Stimulated activated CD8-positive, alpha-beta memory T cell treated with anti-CD3 and anti-CD28 coated beads, Interleukin-15, amount 100 ng/mL, for 4 hours (primary cell): ENCODE data around the gene UNC5C.

Experiments used
- DNase-seq, 2 donors: peaks; one replicate each; pipeline ENCODE4 v3.0.0-alpha.2; 2020; ENCODE audit warnings: low read depth in 2 of 2

The UNC5C gene

DNA sequence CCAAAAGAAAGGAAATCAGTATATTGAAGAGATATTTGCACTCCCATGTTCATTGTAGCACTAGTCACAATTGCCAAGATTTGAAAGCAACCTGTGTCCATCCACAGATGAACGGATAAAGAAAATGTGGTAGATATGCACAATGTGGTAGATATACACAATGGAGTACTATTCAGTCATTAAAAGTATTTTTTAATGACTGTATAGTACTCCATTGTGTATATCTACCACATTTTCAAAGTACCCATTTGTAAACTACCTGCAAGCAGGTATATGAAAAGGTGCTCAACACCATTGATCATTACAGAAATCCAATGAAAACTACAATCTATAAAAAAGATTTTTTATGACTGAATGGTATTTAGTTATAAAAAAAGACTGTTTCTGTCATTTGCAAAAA, 200.4 kb downstream of the UNC5C start:
- no peak for DNase-seq

GRCh38 chr4:95343235-95343634, 205.5 kb downstream of the UNC5C start:
- no peak for DNase-seq

DNA sequence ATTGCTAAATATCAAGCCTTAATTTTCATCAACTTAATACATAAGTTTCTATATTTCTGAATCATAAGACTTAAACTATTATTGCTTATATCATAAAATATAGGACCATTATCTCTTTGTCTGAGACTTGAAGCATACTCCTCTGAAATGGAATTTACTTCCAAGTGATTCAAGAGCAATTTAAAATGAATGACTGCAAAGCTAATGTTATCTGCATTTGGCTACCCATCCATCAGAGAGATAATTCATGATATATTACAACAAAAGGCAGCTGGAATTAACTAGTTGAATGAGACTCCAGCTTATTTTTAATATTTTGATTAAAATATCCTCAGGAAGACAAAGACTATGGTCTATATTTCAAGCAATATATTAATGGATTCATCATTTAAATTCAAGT, 208.6 kb downstream of the UNC5C start:
- DNase-seq, result no peak

DNA sequence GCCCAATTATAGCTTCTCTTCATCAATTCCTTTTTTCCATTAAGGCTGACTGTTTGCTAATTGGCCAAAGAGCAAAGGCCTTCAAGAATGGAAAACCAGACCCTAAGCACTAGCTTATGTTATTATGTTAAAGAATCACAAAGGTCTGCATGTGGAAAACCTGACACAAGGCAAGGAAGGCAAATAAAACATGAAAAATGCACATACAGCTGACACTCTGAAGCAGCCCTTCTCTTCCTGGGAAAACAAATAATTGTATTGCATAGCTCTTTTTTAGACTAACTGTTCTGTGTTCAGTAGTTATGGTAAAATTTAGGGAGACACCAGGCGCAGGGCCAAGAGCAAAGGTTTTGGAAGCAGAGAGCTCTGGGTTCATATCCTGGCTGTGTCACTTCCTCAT, 223.1 kb downstream of the UNC5C start:
- no peak for DNase-seq

DNA sequence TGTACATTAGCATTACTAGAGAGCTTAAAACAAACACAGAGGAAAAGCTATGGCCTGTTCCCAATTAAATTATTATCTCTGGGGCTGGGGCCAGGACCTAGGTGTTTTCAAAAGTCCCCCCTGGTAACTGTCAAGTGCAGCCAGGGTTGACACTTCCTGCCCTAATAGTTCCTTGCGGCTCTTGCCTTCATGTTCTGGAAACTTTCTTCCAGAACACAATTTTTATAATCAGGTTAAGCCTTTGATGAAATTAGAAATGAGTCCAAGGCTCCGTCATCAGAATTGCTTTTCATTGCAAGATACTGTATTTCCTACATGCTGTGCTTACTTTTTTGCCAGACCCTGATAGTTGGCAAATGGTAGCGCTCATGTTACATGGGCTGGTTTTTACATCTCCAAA, 229.6 kb downstream of the UNC5C start:
- no peak for DNase-seq

DNA sequence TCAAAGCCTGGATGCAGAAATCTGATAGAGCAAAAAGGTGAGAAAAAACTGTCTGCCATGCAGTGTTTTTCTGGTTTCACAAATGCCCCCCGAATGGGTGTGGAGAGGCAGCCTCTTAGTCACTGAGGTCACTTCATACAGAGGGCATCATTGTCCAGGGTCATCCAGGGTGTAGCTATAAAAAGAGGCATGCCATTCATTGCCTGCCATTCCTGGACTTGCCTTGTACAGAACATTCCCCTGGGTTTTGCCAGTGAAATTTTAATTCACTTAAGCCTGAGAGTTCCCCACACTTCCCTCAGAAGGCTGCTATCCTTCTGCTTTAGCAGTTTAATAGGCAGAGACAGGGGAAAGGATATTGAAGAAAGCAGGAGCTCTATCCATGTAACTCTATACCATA, 230.3 kb downstream of the UNC5C start:
- DNase-seq, result no peak

DNA sequence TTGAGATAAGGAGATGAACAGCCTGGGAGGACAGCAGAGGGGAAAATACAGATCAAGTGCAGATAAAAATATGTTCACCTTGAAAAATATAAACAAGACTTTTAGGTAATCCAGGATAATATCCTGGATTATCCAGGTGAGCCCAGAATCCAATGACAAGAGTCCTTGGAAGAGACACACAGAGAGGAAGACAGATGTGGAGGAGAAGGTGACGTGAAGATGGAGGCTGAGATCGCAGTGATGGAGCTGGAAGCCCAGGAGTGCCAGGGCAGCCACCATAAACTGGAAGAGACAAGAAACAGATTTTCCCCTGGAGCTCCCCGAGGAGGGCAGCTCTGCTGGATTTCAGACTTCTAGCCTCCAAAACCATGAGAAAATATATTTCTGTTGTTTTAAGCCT, 230.7 kb downstream of the UNC5C start:
- DNase-seq, result no peak

- no peak for DNase-seq
Measured at GRCh38 chr4:95317085-95317793, 231.5 kb downstream of the UNC5C start.

- DNase-seq, result no peak
Measured at GRCh38 chr4:95314573-95314972, 234.2 kb downstream of the UNC5C start.

GRCh38 chr4:95304898-95305297, 243.9 kb downstream of the UNC5C start:
- no peak for DNase-seq

DNA sequence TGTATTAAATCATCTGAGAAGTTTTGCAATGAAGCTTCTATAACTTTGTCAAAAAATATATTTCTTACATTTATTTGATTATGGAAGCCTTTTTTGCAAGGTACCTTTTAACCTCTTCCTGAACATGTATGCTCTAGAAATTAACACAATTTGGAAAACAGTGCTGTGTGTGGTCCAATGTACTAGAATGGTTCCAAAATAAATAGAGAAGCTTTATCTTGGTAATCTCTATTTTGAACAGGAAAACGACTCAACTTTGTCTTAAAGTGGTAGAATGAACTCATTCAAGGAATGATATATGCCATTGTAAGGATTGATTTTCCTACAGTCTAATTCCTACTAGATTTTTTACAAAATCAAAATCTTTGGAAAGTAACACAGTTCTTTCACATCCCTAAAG, 248.5 kb downstream of the UNC5C start:
- DNase-seq, result no peak

- DNase-seq, result no peak
Measured at GRCh38 chr4:95296052-95296451, 252.7 kb downstream of the UNC5C start.

GRCh38 chr4:95295157-95295556, 253.6 kb downstream of the UNC5C start:
- DNase-seq, result no peak

DNA sequence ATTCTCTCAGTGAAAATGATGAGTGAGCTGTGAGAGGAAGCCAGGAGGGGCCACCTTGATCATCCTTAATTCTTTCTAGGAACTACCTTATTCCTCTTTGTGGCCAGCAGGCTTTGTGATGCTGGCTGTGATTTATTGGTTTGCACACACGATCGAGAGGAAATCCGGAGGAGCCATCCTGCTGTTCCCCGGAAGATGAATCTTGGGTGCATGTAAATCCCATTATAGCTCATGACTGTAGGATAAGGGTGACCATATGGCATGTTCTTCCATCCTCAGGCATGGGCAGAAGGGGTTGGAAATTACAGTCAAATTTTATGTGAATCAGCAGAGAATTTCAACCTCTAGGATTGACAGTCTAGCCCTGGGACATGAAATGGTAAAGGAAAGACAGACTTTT, 254.5 kb downstream of the UNC5C start:
- DNase-seq, result no peak

GRCh38 chr4:95293014-95293413, 255.8 kb downstream of the UNC5C start:
- DNase-seq, result no peak

GRCh38 chr4:95290702-95291101, 258.1 kb downstream of the UNC5C start:
- no peak for DNase-seq

GRCh38 chr4:95289028-95289634, 259.6 kb downstream of the UNC5C start:
- no peak for DNase-seq

GRCh38 chr4:95288552-95288951, 260.2 kb downstream of the UNC5C start:
- no peak for DNase-seq

GRCh38 chr4:95285797-95286196, 263.0 kb downstream of the UNC5C start:
- no peak for DNase-seq

- DNase-seq, result no peak
Measured at GRCh38 chr4:95284655-95285054, 264.1 kb downstream of the UNC5C start.

- DNase-seq, result no peak
Measured at GRCh38 chr4:95283320-95283719, 265.5 kb downstream of the UNC5C start.

DNA sequence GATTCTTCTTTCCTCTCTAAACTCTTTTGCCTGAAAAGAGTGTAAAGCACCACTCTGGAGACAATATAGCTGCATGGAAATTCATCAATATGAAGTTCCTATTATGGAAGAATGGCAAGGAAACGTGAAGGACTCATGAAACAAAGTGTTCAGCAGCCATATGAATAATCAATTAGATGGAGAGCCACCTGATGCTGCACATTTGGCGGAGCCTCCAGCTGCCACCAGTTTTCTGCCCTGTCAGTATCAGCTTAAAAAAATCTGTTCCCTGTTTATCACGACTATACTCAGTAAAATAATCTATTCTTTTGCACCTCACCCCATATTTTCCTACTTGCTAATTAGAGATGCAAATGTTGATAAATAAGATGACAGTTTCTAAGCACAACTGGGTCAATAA, 276.0 kb downstream of the UNC5C start:
- DNase-seq, result no peak

DNA sequence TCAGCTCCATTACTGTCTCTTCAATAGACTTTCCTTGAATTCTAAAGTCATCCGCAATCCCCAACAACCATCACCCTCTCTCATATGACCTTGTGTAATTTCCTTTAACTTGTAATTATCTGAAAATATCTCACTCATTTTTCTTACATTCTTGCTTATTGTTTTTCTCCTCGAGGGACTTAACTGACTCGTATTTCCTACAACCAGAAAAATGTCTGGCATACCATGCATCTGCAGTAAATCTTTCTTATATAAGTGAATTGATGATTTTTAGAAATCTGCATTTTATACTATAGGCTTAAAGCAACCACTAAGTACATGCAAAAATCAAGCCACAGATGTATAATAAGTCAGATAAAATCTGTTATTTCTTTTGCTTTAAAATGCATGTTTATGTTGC, 276.7 kb downstream of the UNC5C start:
- DNase-seq, result no peak
